SJCRH30 (cell line): ENCODE results near the gene GABARAP. TPM values are rescaled to one million over a fixed set of nuclear protein-coding genes. Genes with fewer than 3 reads are reported as not detected.

ENCODE experiments used
- DNase-seq, 2 experiments: peaks; one replicate each; pipeline ENCODE4 v3.0.0-alpha.2; 2015 to 2020
- H3K27ac ChIP-seq: fragments of 250-450 bp; sonication (Bioruptor Pico); 2 replicates; pipeline ENCODE4 v1.5.1; 2020; ENCODE audit warnings: mild to moderate bottlenecking, moderate library complexity
- H3K27me3 ChIP-seq: fragments of 250-450 bp; sonication (Bioruptor Pico); 2 replicates; pipeline ENCODE4 v1.5.1; 2020; ENCODE audit warnings: mild to moderate bottlenecking, moderate library complexity
- H3K36me3 ChIP-seq: fragments of 250-450 bp; sonication (Bioruptor Pico); 2 replicates; pipeline ENCODE4 v1.5.1; 2020; ENCODE audit warnings: mild to moderate bottlenecking, moderate library complexity
- H3K4me1 ChIP-seq: fragments of 250-450 bp; sonication (Bioruptor Pico); 2 replicates; pipeline ENCODE4 v1.5.1; 2020; ENCODE audit warnings: mild to moderate bottlenecking, moderate library complexity
- H3K4me3 ChIP-seq: fragments of 250-450 bp; sonication (Bioruptor Pico); 2 replicates; pipeline ENCODE4 v1.5.1; 2020; ENCODE audit warnings: mild to moderate bottlenecking, moderate library complexity
- H3K9me3 ChIP-seq: fragments of 250-450 bp; sonication (Bioruptor Pico); replicated peaks from 2 replicates; pipeline ENCODE4 v1.5.1; 2020; ENCODE audit warnings: mild to moderate bottlenecking, moderate library complexity
- total RNA-seq: library from RNA; depleted of rRNA; stranded (reverse); fragments of >200 nt; shearing (Covaris generic); gene quantifications from 2 replicates; pipeline ENCODE4 v1.2.3, GENCODE V29; 2014; rRNA removed

GABARAP gene
- total RNA-seq, 1 experiment from 2014 or later, result 141 TPM

DNA sequence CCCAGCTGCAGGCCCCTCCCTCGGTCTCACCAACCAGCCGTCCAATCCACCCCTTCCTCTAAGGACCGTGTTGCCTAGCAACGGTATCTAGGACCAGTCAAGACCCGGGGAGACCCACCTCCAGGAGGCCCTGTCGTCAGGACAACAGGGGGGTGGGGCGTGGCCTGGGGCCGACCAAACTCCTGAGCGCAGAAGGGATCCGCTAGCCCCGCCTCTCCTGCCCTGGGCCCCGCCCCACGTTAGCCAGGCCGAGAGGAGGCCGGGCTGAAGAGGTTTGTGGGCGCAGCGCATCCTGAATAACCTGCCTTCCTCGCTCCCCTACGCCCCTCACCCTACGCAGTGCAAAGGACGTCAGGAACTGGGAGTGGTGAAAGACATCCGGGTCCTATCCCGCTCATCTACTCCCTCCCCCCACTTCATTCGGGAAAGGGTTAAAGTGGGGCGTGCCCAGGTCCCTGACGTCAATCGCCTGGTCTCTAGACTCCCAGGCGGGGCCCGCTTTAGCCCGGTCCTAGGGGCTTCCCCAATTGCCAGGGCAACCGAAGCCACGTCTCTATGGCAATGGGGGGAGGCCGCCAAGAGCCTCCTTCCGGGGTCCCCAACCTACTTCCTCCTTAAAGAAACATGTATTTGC lies 37.3 kb downstream of the GABARAP start:
- Histone ChIP-seq H3K4me3 (peak overlapping the region; percentile 37), H3K27ac (no peak overlapping the region), H3K9me3 (no peaks in the 10 kb centered on the region), H3K27me3 (no peaks in the 10 kb centered on the region), H3K36me3 (no peaks in the 10 kb centered on the region), H3K4me1 (no peaks in the 10 kb centered on the region)
- peak; percentile 50 to 53 for DNase-seq

DNA sequence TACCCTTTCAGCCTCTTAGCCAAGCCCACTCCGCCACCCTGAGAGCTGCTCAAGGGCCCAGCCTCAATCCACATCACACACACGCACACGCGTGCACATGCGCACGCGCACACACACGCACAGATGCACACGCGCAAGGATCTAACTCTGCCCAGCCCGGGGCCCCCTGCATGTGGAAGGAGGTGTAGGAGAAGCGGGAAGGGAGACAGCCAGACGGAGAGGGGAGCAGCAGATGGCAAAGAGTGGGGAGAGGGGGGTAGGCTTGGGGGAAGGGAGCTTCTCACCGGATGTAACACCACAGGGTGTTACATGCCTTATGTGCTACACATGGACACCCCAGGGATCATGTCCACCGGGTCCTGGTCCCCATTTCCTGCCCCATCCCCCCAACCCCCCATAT lies 37.9 kb downstream of the GABARAP start:
- no peak overlapping the region for H3K27ac ChIP-seq
- no peak overlapping the region for H3K4me3 ChIP-seq

GRCh38 chr17:7203391-7203790 lies 38.9 kb downstream of the GABARAP start:
- H3K9me3 ChIP-seq, result no peaks in the 10 kb centered on the region
- H3K4me3 ChIP-seq, result no peak overlapping the region
- no peak overlapping the region for H3K27ac ChIP-seq
- no peaks in the 10 kb centered on the region for H3K4me1 ChIP-seq
- no peaks in the 10 kb centered on the region for H3K36me3 ChIP-seq
- H3K27me3 ChIP-seq, result no peaks in the 10 kb centered on the region
- DNase-seq, result no peak

More for the DNA sequence above, 37.9 kb downstream of the GABARAP start:
- Histone ChIP-seq H3K36me3 (no peaks in the 10 kb centered on the region), H3K9me3 (no peaks in the 10 kb centered on the region), H3K4me1 (no peaks in the 10 kb centered on the region), H3K27me3 (no peaks in the 10 kb centered on the region)
- no peak for DNase-seq

DNA sequence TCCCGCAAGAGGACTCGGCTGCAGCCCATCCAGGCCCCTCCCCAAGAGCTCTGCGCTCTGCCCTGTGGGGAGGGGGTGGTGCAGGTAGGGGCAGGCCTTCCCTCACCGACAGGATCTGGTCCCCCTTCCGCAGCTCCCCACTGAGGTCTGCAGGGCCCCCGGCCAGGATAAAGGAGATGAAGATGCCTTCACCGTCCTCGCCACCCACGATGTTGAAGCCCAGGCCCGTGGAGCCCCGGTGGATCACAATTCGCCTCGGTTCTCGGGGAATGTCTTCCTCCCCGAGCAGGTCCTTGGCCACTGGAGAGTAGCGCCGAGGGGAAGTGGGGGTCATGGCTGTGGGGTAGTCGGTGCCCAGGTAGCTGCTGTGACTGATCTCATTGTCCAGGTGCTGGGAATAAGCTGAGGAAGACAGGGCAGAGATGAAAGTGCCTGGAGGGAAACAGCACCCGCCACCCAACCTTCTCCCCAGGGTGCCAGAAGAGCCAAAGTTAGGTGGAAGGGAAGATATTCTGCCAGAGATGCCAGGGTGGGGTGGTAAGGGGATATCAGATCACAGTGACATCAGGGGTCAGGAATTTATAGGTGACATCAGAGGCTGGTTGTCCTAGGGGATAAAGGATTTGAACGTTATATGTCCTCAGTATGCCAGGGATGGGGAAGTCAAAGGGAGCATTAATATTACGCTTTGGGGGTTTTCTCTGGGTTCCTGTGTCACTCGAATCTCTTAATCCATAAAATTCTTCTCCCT lies 45.4 kb downstream of the GABARAP start:
- H3K9me3 ChIP-seq, result no peaks in the 10 kb centered on the region
- no peaks in the 10 kb centered on the region for H3K4me1 ChIP-seq
- H3K27me3 ChIP-seq, result no peaks in the 10 kb centered on the region
- no peak for DNase-seq
- H3K4me3 ChIP-seq, result no peak overlapping the region
- H3K36me3 ChIP-seq, result no peaks in the 10 kb centered on the region
- H3K27ac ChIP-seq, result no peak overlapping the region

DNA sequence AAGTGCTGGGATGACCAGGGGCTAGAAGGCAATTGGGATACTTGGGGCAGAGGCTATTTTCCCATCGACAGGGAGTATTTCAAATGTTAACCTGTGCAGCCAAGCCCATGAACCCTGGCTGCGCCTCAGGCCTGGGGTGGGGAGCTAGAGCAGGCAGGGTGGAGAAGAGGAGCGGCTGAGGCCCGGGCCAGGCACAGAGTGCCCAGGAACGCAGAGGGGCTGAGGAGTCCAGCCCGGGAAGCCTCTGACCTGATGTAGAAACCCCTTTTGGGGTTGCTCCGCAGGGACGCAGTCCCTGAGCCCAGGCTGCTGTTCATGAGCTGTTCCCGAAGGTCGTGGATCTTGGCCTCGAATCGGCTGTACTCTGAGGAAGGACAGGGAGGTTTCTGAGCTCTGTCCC lies 46.3 kb downstream of the GABARAP start:
- no peak for DNase-seq
- Histone ChIP-seq H3K27me3 (no peaks in the 10 kb centered on the region), H3K4me3 (no peak overlapping the region), H3K27ac (no peak overlapping the region), H3K9me3 (no peaks in the 10 kb centered on the region), H3K4me1 (no peaks in the 10 kb centered on the region), H3K36me3 (no peaks in the 10 kb centered on the region)

- no peak for DNase-seq
- Histone ChIP-seq H3K4me1 (no peaks in the 10 kb centered on the region), H3K9me3 (no peaks in the 10 kb centered on the region), H3K4me3 (no peak overlapping the region), H3K36me3 (no peaks in the 10 kb centered on the region), H3K27me3 (no peaks in the 10 kb centered on the region), H3K27ac (no peak overlapping the region)
These were observed 49.8 kb downstream of the GABARAP start for GRCh38 chr17:7192271-7192937.

GRCh38 chr17:7191571-7192270 lies 50.5 kb downstream of the GABARAP start:
- Histone ChIP-seq H3K9me3 (no peaks in the 10 kb centered on the region), H3K4me1 (no peaks in the 10 kb centered on the region), H3K27ac (no peak overlapping the region), H3K36me3 (no peaks in the 10 kb centered on the region), H3K27me3 (no peaks in the 10 kb centered on the region), H3K4me3 (no peak overlapping the region)
- peak; percentile 42 to 52 for DNase-seq

GRCh38 chr17:7191069-7191468 lies 51.2 kb downstream of the GABARAP start:
- H3K36me3 ChIP-seq, result no peaks in the 10 kb centered on the region
- H3K9me3 ChIP-seq, result no peaks in the 10 kb centered on the region
- no peak overlapping the region for H3K27ac ChIP-seq
- DNase-seq, result no peak
- no peak overlapping the region for H3K4me3 ChIP-seq
- H3K27me3 ChIP-seq, result no peaks in the 10 kb centered on the region
- H3K4me1 ChIP-seq, result no peaks in the 10 kb centered on the region

DNA sequence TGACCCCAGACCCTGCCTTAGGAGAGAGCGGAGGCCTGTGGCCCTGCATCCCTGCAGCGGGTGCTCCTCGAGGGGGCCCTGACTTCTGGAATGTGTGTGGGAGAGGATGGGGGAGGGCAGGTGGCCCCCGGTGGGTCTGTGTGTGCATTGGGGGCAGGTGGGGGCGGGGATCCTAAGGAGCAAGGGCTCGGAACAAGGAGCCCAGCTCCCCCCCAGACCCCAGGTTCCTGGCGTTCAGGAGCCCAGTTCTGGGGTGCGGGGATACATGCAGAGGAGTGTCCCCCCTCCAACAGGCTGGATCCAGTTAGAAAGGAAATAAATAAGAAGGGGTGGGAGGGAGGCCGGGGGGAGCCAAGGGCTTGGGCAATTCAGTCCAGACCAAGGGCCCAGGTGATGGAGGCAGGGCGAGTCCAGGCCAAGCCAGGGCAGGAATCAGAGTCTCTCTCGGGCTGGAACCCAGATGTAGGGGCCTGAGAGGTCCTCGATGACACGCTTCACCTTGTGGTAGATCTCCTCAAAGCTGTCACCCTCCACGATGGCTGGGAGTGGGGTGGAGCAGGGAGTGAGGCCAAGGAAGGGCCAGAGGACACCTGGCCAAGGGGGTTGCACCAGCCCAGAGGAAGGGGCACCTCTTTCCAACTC lies 51.9 kb downstream of the GABARAP start:
- H3K4me1 ChIP-seq, result no peaks in the 10 kb centered on the region
- H3K9me3 ChIP-seq, result no peaks in the 10 kb centered on the region
- no peaks in the 10 kb centered on the region for H3K27me3 ChIP-seq
- H3K27ac ChIP-seq, result no peak overlapping the region
- H3K36me3 ChIP-seq, result no peaks in the 10 kb centered on the region
- no peak for DNase-seq
- no peak overlapping the region for H3K4me3 ChIP-seq

Other genes with a start within 250 kb of the GABARAP start
- gene ALOX12, start 246.4 kb downstream of the GABARAP start, total RNA-seq, result not detected in 2 replicates
- gene RNASEK, start 229.8 kb downstream of the GABARAP start, total RNA-seq, result 97.2 and 103 TPM in 2 replicates
- 0.02 TPM in 1 of 2 replicates, not detected in the other for gene BCL6B, start 219.4 kb downstream of the GABARAP start, total RNA-seq
- 0.23 and 0.47 TPM in 2 replicates for gene SLC16A13, start 206.4 kb downstream of the GABARAP start, total RNA-seq
- gene SLC16A11, start 198.4 kb downstream of the GABARAP start, total RNA-seq, result not detected in 2 replicates
- gene CLEC10A, start 162.2 kb downstream of the GABARAP start, total RNA-seq, result not detected in 2 replicates
- not detected in 2 replicates for gene ASGR2, start 127.6 kb downstream of the GABARAP start, total RNA-seq
- 0.79 and 0.84 TPM in 2 replicates for gene ASGR1, start 63.1 kb downstream of the GABARAP start, total RNA-seq
- 1.9 and 3.9 TPM in 2 replicates for gene DLG4, start 22.6 kb downstream of the GABARAP start, total RNA-seq
- gene ACADVL, start 22.5 kb downstream of the GABARAP start, total RNA-seq, result 44.6 and 64.2 TPM in 2 replicates
- gene DVL2, start 7.9 kb downstream of the GABARAP start, total RNA-seq, result 33.4 and 39.0 TPM in 2 replicates
- 28.7 and 30.9 TPM in 2 replicates for gene PHF23, start 3.0 kb downstream of the GABARAP start, total RNA-seq
- gene CTDNEP1, start 9.3 kb upstream of the GABARAP start, total RNA-seq, result 36.1 and 36.9 TPM in 2 replicates
- 39.6 and 43.8 TPM in 2 replicates for gene ELP5, start 9.8 kb upstream of the GABARAP start, total RNA-seq
- 0.25 and 0.34 TPM in 2 replicates for gene CLDN7, start 20.0 kb upstream of the GABARAP start, total RNA-seq
- gene SLC2A4, start 39.3 kb upstream of the GABARAP start, total RNA-seq, result 1.3 and 1.5 TPM in 2 replicates
- gene YBX2, start 52.2 kb upstream of the GABARAP start, total RNA-seq, result not detected in 2 replicates
- gene EIF5A, start 65.2 kb upstream of the GABARAP start, total RNA-seq, result 339 and 372 TPM in 2 replicates
- gene GPS2, start 72.9 kb upstream of the GABARAP start, total RNA-seq, result 32.2 and 39.7 TPM in 2 replicates
- 18.7 and 19.7 TPM in 2 replicates for gene NEURL4, start 86.9 kb upstream of the GABARAP start, total RNA-seq
- gene ACAP1, start 94.1 kb upstream of the GABARAP start, total RNA-seq, result 0.20 and 0.67 TPM in 2 replicates
- 1.7 and 2.6 TPM in 2 replicates for gene KCTD11, start 109.7 kb upstream of the GABARAP start, total RNA-seq
- not detected in 2 replicates for gene TMEM95, start 112.7 kb upstream of the GABARAP start, total RNA-seq
- gene TNK1, start 138.6 kb upstream of the GABARAP start, total RNA-seq, result not detected in 2 replicates
- gene PLSCR3, start 152.1 kb upstream of the GABARAP start, total RNA-seq, result 5.9 and 6.7 TPM in 2 replicates
- gene TMEM256, start 161.6 kb upstream of the GABARAP start, total RNA-seq, result 62.4 and 71.8 TPM in 2 replicates
- 5.0 and 6.8 TPM in 2 replicates for gene NLGN2, start 165.4 kb upstream of the GABARAP start, total RNA-seq
- gene SPEM1, start 177.9 kb upstream of the GABARAP start, total RNA-seq, result not detected in 2 replicates
- not detected in 2 replicates for gene SPEM2, start 183.2 kb upstream of the GABARAP start, total RNA-seq
- gene SPEM3, start 186.4 kb upstream of the GABARAP start, total RNA-seq, result not detected in 2 replicates
- gene TMEM102, start 193.0 kb upstream of the GABARAP start, total RNA-seq, result 0.10 and 0.53 TPM in 2 replicates
- 4.0 and 5.0 TPM in 2 replicates for gene FGF11, start 197.1 kb upstream of the GABARAP start, total RNA-seq
- gene CHRNB1, start 202.6 kb upstream of the GABARAP start, total RNA-seq, result 33.3 and 36.9 TPM in 2 replicates
- 4.7 and 5.3 TPM in 2 replicates for gene ZBTB4, start 237.2 kb upstream of the GABARAP start, total RNA-seq
- not detected in 2 replicates for gene SLC35G6, start 239.0 kb upstream of the GABARAP start, total RNA-seq
- gene POLR2A, start 241.9 kb upstream of the GABARAP start, total RNA-seq, result 27.7 and 32.0 TPM in 2 replicates